Activated T-helper 17 cell treated with anti-CD3 and anti-CD28 coated beads, Interleukin-2, amount 50 U/mL, for 72 hours (primary cell): ENCODE data around the gene INIP. TPM values are rescaled to one million over a fixed set of nuclear protein-coding genes. Genes with fewer than 3 reads are reported as not detected.

Source experiments
- ATAC-seq: fragments of 150-1000 bp; cut with Tn5 transposase; replicated peaks from 2 replicates; pipeline ENCODE4 v1.10.0; 2021; ENCODE audit warnings: mild to moderate bottlenecking, moderate library complexity
- H3K27ac Mint-ChIP-seq: one replicate; pipeline ENCODE4 v1.8.0; 2022; ENCODE audit warnings: mixed read lengths
- H3K27me3 Mint-ChIP-seq: one replicate; pipeline ENCODE4 v1.8.0; 2022; ENCODE audit warnings: mixed read lengths
- H3K36me3 Mint-ChIP-seq: one replicate; pipeline ENCODE4 v1.8.0; 2022; ENCODE audit warnings: low read depth, mild to moderate bottlenecking, mixed read lengths
- H3K4me1 Mint-ChIP-seq: one replicate; pipeline ENCODE4 v1.8.0; 2022; ENCODE audit warnings: mixed read lengths
- H3K4me3 Mint-ChIP-seq: one replicate; pipeline ENCODE4 v1.8.0; 2022; ENCODE audit warnings: mild to moderate bottlenecking, mixed read lengths
- H3K9me3 Mint-ChIP-seq: one replicate; pipeline ENCODE4 v1.8.0; 2022; ENCODE audit warnings: mixed read lengths
- total RNA-seq, 2 donors: library from RNA; stranded (reverse); gene quantifications; one replicate each; pipeline ENCODE4 v1.2.3, GENCODE V29; 2022

The INIP gene
- total RNA-seq, 2 donors from 2014 or later: 30.7 to 34.6 TPM

- ATAC-seq: no peak
- no peaks in the 10 kb centered on the region for H3K27me3 Mint-ChIP-seq
- no peaks in the 10 kb centered on the region for H3K36me3 Mint-ChIP-seq
- H3K4me3 Mint-ChIP-seq: no peak overlapping the region
- H3K27ac Mint-ChIP-seq: no peak overlapping the region
- no peaks in the 10 kb centered on the region for H3K9me3 Mint-ChIP-seq
- no peaks in the 10 kb centered on the region for H3K4me1 Mint-ChIP-seq
These were observed 46.8 kb downstream of the INIP start for GRCh38 chr9:112670991-112671625.

GRCh38 chr9:112669326-112669725, 48.6 kb downstream of the INIP start:
- no peaks in the 10 kb centered on the region for H3K9me3 Mint-ChIP-seq
- no peak overlapping the region for H3K27ac Mint-ChIP-seq
- H3K4me3 Mint-ChIP-seq: no peak overlapping the region
- no peaks in the 10 kb centered on the region for H3K27me3 Mint-ChIP-seq
- ATAC-seq: no peak
- H3K36me3 Mint-ChIP-seq: no peaks in the 10 kb centered on the region
- H3K4me1 Mint-ChIP-seq: no peaks in the 10 kb centered on the region

DNA sequence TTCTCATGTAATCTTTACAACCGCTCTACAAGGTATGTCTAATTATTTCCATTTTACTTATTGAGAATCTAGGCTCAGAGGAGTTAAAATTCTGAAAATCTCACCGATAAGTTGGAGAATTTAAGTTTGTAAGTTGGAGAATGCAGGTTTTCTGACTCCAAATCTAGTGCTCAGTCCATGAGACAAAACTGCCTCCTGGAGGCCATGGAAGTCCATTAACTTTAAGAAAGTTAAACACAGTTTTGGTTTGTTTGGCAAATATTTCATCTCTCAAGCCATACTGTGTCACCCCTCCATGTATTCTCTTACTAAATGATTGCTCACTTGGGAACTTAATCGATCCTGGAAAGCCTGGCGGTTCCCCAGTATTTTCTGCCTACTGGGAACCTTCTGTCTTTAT, 52.6 kb downstream of the INIP start:
- no peak for ATAC-seq
- H3K36me3 Mint-ChIP-seq: no peaks in the 10 kb centered on the region
- H3K27ac Mint-ChIP-seq: no peak overlapping the region
- H3K4me1 Mint-ChIP-seq: no peaks in the 10 kb centered on the region
- H3K9me3 Mint-ChIP-seq: no peaks in the 10 kb centered on the region
- no peak overlapping the region for H3K4me3 Mint-ChIP-seq
- H3K27me3 Mint-ChIP-seq: no peaks in the 10 kb centered on the region

DNA sequence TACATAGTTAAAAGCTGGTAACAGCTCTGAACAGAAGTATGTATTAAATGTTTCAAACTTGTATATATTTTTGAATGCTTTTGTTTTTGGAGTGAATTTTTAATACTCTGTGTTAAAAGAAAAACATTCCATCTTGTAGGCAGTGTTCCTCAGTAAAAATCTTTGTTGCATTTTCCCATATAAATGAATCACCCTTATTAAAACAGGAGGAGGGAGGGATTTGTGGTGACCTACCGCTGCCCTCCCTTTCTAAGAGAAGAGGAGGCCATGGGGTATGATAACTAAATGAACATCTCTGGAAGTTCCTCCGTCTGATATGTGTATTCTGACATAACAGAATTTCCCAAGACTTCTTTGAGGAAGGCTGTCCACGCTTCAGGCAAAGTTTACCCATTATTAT, 53.4 kb downstream of the INIP start:
- Mint-ChIP-seq H3K36me3 (no peaks in the 10 kb centered on the region), H3K9me3 (no peaks in the 10 kb centered on the region), H3K4me3 (no peak overlapping the region), H3K27me3 (no peaks in the 10 kb centered on the region), H3K27ac (no peak overlapping the region), H3K4me1 (no peaks in the 10 kb centered on the region)
- no peak for ATAC-seq

GRCh38 chr9:112663681-112664080, 54.2 kb downstream of the INIP start:
- no peaks in the 10 kb centered on the region for H3K36me3 Mint-ChIP-seq
- ATAC-seq: no peak
- no peak overlapping the region for H3K27ac Mint-ChIP-seq
- H3K4me1 Mint-ChIP-seq: no peaks in the 10 kb centered on the region
- H3K4me3 Mint-ChIP-seq: no peak overlapping the region
- no peaks in the 10 kb centered on the region for H3K9me3 Mint-ChIP-seq
- no peaks in the 10 kb centered on the region for H3K27me3 Mint-ChIP-seq

- H3K4me1 Mint-ChIP-seq: no peaks in the 10 kb centered on the region
- H3K9me3 Mint-ChIP-seq: no peaks in the 10 kb centered on the region
- no peak overlapping the region for H3K27ac Mint-ChIP-seq
- no peak overlapping the region for H3K4me3 Mint-ChIP-seq
- no peaks in the 10 kb centered on the region for H3K27me3 Mint-ChIP-seq
- no peak for ATAC-seq
- no peaks in the 10 kb centered on the region for H3K36me3 Mint-ChIP-seq
These were observed 58.0 kb downstream of the INIP start for GRCh38 chr9:112659906-112660305.

DNA sequence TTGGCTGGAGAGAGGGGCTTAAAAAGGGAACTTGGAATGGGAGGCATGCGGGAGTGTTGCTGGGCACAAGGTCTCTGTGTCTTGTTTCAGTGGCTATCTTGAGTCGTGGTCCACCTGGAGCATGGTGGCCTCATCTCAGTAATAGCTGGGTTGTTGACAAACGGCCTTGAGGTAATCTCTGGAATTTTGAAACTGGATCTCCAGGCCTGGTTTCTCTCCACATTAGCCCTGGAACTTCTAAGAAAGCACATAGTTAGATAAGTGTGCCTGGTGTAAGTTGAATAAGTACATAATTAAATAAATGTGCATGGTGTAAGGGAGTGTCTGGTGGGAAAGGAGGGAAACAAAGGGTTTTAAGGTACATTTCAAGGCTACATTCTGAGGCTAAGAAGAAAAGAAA, 62.2 kb downstream of the INIP start:
- no peak for ATAC-seq
- H3K9me3 Mint-ChIP-seq: no peaks in the 10 kb centered on the region
- no peaks in the 10 kb centered on the region for H3K36me3 Mint-ChIP-seq
- no peaks in the 10 kb centered on the region for H3K4me1 Mint-ChIP-seq
- H3K27me3 Mint-ChIP-seq: no peaks in the 10 kb centered on the region
- H3K4me3 Mint-ChIP-seq: no peak overlapping the region
- H3K27ac Mint-ChIP-seq: no peak overlapping the region

GRCh38 chr9:112654282-112654681, 63.6 kb downstream of the INIP start:
- H3K4me3 Mint-ChIP-seq: no peak overlapping the region
- H3K9me3 Mint-ChIP-seq: no peaks in the 10 kb centered on the region
- H3K27me3 Mint-ChIP-seq: no peaks in the 10 kb centered on the region
- no peaks in the 10 kb centered on the region for H3K4me1 Mint-ChIP-seq
- no peak for ATAC-seq
- H3K36me3 Mint-ChIP-seq: no peaks in the 10 kb centered on the region
- no peak overlapping the region for H3K27ac Mint-ChIP-seq

- no peak for ATAC-seq
- no peak overlapping the region for H3K4me3 Mint-ChIP-seq
- H3K4me1 Mint-ChIP-seq: no peaks in the 10 kb centered on the region
- H3K9me3 Mint-ChIP-seq: peaks cover 22% of the 10 kb centered on the region
- H3K36me3 Mint-ChIP-seq: peaks cover 12% of the 10 kb centered on the region
- H3K27ac Mint-ChIP-seq: no peak overlapping the region
- peaks cover under 1% of the 10 kb centered on the region for H3K27me3 Mint-ChIP-seq
These were observed 69.3 kb downstream of the INIP start for GRCh38 chr9:112648624-112649023.

- no peak overlapping the region for H3K27ac Mint-ChIP-seq
- H3K36me3 Mint-ChIP-seq: peaks cover 12% of the 10 kb centered on the region
- ATAC-seq: no peak
- H3K4me1 Mint-ChIP-seq: no peaks in the 10 kb centered on the region
- H3K9me3 Mint-ChIP-seq: peaks cover 22% of the 10 kb centered on the region
- no peak overlapping the region for H3K4me3 Mint-ChIP-seq
- H3K27me3 Mint-ChIP-seq: peaks cover 6% of the 10 kb centered on the region
These were observed 70.3 kb downstream of the INIP start for GRCh38 chr9:112647596-112647995.

- no peak overlapping the region for H3K27ac Mint-ChIP-seq
- H3K9me3 Mint-ChIP-seq: peaks cover 24% of the 10 kb centered on the region
- peaks cover 15% of the 10 kb centered on the region for H3K27me3 Mint-ChIP-seq
- no peak for ATAC-seq
- no peaks in the 10 kb centered on the region for H3K4me1 Mint-ChIP-seq
- H3K4me3 Mint-ChIP-seq: no peak overlapping the region
- H3K36me3 Mint-ChIP-seq: peaks cover 7% of the 10 kb centered on the region
These were observed 75.8 kb downstream of the INIP start for GRCh38 chr9:112642126-112642525.

GRCh38 chr9:112640311-112640710, 77.6 kb downstream of the INIP start:
- Mint-ChIP-seq H3K4me1 (no peaks in the 10 kb centered on the region), H3K36me3 (no peaks in the 10 kb centered on the region), H3K4me3 (no peak overlapping the region)

More at GRCh38 chr9:112640311-112640710, 77.6 kb downstream of the INIP start:
- ATAC-seq: no peak
- H3K9me3 Mint-ChIP-seq: peaks cover 17% of the 10 kb centered on the region
- peaks cover 15% of the 10 kb centered on the region for H3K27me3 Mint-ChIP-seq
- H3K27ac Mint-ChIP-seq: no peak overlapping the region

Other genes with a start within 250 kb of the INIP start
- 10 to 100 TPM; 10.0 to 12.5 TPM for gene KIAA1958, start 231.3 kb downstream of the INIP start, total RNA-seq
- 1 to 10 TPM; 3.5 to 7.2 TPM for gene SNX30, start 32.6 kb upstream of the INIP start, total RNA-seq
- not detected for gene SLC46A2, start 172.8 kb upstream of the INIP start, total RNA-seq